AG09309 (cell line): ENCODE results near the gene LRP2.
A peak's percentile ranks its signal among the peaks of the same experiment; 100 is the strongest.

ENCODE experiments used
- DNase-seq: peaks from one replicate; pipeline ENCODE4 v3.0.0-alpha.2; 2010; ENCODE audit warnings: low read depth
- H3K4me3 ChIP-seq: 2 replicates; pipeline ENCODE4 v1.5.1; 2011; ENCODE audit warnings: mild to moderate bottlenecking, low read depth, low read length, moderate library complexity; ENCODE audit not compliant: control insufficient read depth
- TF ChIP-seq, protein P1 (sequence below): IDR thresholded peaks from 2 replicates; pipeline ENCODE4 v1.5.1; 2011; ENCODE audit warnings: mild to moderate bottlenecking, low read depth, low read length, inconsistent platforms; ENCODE audit not compliant: insufficient read depth, control insufficient read depth; ENCODE audit errors: missing control alignments

Gene LRP2

GRCh38 chr2:169158874-169159273 is 203.5 kb downstream of the LRP2 start:
- H3K4me3 ChIP-seq, result no peak overlapping the region
- TF ChIP-seq, protein P1, sequence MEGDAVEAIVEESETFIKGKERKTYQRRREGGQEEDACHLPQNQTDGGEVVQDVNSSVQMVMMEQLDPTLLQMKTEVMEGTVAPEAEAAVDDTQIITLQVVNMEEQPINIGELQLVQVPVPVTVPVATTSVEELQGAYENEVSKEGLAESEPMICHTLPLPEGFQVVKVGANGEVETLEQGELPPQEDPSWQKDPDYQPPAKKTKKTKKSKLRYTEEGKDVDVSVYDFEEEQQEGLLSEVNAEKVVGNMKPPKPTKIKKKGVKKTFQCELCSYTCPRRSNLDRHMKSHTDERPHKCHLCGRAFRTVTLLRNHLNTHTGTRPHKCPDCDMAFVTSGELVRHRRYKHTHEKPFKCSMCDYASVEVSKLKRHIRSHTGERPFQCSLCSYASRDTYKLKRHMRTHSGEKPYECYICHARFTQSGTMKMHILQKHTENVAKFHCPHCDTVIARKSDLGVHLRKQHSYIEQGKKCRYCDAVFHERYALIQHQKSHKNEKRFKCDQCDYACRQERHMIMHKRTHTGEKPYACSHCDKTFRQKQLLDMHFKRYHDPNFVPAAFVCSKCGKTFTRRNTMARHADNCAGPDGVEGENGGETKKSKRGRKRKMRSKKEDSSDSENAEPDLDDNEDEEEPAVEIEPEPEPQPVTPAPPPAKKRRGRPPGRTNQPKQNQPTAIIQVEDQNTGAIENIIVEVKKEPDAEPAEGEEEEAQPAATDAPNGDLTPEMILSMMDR, result no peak
- no peak for DNase-seq

- TF ChIP-seq, protein P1, result no peak
- no peak for DNase-seq
- no peak overlapping the region for H3K4me3 ChIP-seq
Measured at GRCh38 chr2:169146220-169146619, 216.1 kb downstream of the LRP2 start.

- TF ChIP-seq, protein P1, result no peak
- DNase-seq, result no peak
- no peak overlapping the region for H3K4me3 ChIP-seq
Measured at GRCh38 chr2:169143998-169144397, 218.3 kb downstream of the LRP2 start.

- DNase-seq, result peak; percentile 17
- H3K4me3 ChIP-seq, result no peak overlapping the region
- TF ChIP-seq, protein P1, result peak; percentile 90
Measured at GRCh38 chr2:169141713-169142352, 220.5 kb downstream of the LRP2 start.

- DNase-seq, result no peak
- no peak overlapping the region for H3K4me3 ChIP-seq
- TF ChIP-seq, protein P1, result no peak
Measured at GRCh38 chr2:169139993-169140767, 222.2 kb downstream of the LRP2 start.

DNA sequence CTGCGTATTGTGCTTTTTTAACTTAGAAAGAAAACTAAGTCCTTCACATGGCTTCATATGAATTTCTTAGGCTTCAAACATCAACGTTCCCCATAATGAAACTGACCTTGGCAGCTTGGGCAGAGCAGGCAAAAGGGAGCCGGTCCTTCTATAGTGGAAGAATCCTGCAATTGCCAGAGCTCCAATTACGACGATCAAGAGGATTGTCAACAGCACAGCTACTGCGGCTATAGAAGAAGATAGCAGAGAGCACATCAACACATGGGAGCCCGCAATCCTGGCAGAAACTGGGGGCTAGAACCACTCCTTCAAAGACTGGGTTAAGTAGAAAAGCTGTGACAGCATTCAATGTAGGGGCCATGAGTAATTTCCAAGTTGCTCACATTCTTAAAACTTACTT is 223.2 kb downstream of the LRP2 start:
- no peak overlapping the region for H3K4me3 ChIP-seq
- TF ChIP-seq, protein P1, result no peak
- DNase-seq, result no peak
